NCI-H1105 (cell line): ENCODE results near the gene CCDC106.
A peak's percentile ranks its signal among the peaks of the same experiment; 100 is the strongest.

Experiments
- DNase-seq: peaks from one replicate; lab custom pipeline; 2025; lab: John Stamatoyannopoulos, UW

CCDC106 gene

DNA sequence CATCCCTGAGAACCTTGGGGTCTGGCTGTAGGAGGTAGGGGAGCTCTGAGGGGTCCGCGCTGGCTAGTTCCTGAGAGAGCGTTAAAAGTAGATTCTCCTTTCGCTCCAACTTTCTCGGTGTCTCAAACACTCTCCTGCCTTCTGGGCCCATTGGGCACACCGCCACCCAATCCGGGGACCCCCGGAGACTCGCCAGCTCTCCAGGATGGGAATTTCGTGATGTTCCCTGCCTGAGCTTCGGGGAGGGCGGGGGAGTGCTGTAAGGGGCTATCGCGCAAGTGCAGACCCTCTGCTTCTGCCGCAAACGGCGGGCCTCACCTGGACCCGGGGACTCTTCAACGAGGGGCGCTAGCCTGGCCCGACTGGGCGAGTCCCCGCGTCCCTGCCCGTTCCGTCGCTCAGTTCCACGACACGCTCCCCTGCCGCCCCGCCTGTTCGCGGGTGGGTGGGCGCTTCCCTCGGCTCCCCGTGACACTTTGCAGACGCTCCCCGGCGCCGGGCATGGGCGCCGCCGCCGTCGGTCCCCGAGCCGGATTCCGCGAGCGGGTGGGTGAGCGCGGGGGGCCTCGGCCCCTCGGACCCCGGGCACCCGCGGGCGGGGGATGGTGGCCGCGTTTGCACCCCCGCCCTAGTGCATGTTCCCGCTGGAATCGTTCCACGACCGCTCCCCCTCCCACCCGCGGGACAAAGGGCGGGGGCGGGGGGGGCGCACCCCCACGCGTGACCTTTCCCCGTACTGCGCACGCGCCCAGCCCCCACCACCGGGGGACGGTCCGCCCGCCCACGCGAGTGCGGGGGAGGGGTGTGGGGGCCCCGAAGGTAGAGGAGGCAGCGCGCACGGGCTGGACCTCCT lies at the start of gene CCDC106:
Gene CCDC106 (plus strand): TSS at position 481 of the 853 bp plus-strand sequence. CDS start 835 bp downstream, outside the sequence.
- peak; percentile 82 for DNase-seq

DNA sequence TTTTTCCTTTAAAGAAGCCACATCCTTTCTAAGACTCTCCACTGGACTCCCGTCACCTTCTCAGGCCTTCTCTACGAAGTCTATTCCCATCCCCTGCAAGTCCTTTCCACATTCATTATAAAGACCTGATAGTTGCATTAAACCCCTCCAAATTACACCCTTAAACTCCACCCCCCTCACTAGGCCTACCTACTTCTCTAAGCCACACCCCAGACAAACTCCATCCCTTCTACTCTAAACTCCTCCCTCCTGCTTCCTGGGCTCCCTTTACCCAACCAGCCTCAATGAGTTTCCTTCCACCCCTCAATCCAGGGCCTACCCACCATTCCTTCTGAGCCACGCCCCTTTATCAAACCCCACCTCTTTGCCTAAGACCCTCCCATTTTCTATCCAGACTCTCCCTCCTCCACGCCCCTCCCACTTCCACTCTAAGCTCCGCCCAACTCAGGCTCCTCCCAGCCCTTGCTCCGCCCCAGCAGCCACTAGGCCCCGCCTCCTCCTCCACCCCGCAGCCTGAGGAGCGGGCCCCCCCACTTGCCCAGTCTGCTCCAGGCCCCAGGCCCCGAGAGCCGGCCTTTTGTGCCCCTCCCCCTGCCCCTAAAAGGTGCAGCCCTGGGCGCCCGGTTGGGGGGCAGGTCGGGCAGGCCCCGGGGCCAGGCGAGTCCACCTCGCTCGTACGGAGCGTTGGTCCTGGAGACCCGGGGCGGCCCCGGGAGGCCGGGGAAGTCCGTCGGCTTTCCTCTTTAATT lies 49.1 kb upstream of the CCDC106 start:
- peak; percentile 85 for DNase-seq

DNA sequence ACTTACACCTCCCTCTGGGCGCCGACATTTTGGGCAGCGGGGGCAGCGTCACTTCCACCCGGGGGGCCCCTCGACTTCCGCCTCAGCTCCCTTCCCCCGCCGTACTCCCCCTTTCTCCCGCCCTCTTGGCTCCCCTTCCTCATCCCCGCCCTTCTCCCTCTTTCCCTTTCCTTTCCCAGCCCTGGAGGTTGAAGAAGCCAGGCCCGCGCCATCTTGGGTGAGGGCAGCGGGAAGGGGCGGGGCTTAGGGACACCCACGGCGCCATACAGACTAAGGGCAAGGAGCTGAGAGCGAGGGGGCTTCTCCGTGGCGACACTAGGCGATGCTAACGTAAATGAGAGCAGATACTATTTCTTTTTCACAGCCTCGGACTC lies 48.6 kb upstream of the CCDC106 start, which contains the start of gene FIZ1:
Gene FIZ1 (minus strand): TSS at position 50 of the 374 bp plus-strand sequence. CDS start 1,652 bp downstream, outside the sequence.
- DNase-seq = peak; percentile 100

DNA sequence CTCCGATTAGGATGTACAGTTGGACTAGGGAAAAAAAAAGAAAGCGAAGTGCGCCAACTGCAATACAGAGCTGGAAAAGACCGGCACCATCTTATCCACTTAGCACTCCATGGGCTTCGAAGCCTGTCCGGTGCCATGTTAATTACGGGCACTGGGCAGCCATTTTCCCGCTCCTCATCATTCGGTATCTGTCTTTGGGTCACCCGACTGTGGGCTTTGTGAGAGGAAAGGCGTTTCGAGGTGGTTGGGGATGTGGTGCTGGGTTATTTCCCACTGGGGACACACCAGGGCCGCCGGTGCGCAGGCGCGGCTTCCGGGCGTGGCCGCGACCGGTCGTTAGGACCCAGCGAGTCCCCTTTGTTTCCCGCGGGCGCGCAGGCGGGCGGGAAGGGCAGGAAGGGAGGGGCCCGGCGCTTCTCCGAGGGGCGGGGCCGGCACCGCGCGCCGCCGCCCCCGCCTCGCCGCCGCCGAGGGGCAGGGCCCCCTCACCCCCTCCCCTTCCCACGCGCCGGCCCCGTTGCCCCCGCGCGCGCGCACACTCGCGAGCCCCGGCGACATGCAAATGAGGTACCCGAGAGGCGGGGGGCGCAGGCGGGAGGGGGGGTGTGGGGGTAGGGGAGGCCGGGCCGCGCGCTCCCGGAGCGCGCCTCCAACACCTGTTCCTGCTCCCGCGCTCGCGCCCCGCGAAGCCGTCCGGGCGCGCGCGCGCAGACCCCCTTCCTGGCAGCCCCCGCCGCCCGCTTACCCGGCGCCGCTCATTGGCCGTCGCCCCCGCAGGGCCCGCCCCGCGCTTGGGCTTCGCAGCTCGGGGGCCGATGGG lies 48.0 kb upstream of the CCDC106 start, which contains the start of gene ZNF524:
Gene ZNF524 (plus strand): TSS at position 447 of the 820 bp plus-strand sequence. CDS start 1,825 bp downstream, outside the sequence.
- peak; percentile 98 for DNase-seq

DNA sequence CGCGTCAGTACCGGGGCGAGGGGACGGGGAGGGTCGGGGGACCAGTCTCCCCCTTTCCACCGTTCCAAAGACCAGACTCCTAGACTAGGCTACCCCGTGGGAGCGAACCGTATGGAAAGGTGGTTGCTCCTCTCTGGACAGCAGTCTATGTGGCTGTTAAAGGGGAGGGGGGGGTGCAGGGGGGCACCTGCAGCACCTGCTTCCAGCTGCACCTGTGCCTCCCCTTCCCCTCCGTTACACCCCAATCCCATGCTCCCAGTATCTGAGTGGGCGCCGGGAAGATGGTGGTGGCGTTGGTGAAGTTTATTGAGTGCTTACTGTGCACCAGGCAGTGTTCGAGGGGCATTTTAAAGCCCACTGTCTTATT lies 47.4 kb upstream of the CCDC106 start:
- no peak for DNase-seq

DNA sequence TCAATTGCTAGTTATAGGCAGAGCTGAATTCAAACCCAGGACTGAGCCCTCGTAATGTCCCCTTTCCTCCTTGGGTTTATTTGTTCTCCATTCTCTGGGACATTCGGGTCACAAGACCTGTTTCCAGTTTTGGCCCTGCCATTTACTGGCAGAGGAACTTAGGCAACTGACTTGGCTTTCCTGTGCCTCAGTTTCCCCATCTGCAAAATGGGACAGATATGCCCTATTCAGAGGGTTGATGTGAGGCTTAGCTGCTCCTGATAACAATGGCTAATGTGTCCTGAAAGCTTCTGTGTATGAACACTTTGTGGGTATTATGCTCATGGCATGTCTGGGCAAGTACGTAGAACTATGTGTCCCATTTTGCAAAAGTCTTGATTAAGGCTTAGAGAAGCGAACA lies 46.9 kb upstream of the CCDC106 start:
- DNase-seq = no peak

DNA sequence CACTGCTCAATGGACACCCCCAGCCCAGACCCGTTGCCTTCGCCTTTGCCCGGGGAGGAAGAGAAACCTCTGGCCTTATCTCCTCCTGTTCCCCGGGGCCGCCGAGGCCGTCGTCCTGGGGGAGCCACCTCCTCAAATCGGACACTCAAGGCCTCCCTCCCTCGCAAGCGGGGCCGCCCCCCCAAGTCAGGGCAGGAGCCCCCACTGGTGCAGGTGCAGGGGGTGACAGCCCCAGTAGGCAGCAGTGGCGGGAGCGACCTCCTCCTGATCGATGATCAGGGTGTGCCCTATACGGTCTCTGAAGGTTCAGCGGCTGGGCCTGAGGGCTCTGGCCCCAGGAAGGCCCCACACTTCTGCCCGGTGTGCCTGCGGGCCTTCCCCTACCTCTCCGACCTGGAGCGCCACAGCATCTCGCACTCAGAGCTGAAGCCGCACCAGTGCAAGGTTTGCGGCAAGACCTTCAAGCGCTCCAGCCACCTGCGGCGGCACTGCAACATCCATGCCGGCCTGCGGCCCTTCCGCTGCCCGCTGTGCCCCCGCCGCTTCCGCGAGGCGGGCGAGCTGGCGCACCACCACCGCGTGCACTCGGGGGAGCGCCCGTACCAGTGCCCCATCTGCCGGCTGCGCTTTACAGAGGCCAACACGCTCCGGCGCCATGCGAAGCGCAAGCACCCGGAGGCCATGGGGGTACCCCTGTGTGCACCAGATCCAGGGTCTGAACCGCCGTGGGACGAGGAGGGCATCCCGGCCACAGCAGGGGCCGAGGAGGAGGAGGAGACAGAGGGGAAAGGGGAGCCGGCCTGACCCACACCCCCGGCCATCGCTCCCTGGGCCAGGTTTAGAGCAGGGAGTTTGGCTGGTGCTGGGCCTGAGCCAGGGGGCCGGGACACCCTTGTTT lies 45.7 kb upstream of the CCDC106 start:
- DNase-seq = no peak

DNA sequence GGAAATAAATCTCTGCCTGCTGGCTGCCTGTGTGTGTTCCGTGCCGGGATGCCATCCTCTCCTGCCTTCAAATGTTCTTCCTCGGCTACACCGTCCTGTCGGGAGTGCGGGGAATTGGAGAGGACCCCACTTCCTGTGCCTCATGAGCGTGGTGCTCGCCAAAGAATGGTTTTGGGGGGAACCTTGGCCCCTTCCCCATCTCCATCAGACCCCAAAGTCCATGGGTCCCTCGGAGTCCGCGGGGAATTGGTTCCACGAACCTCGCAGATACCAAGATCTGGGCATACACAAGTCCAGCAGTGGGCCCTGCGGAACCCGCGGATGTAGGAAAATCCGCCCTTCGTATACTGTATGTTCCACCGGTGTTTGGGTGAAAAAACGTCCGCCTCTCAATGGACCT lies 44.9 kb upstream of the CCDC106 start:
- no peak for DNase-seq

DNA sequence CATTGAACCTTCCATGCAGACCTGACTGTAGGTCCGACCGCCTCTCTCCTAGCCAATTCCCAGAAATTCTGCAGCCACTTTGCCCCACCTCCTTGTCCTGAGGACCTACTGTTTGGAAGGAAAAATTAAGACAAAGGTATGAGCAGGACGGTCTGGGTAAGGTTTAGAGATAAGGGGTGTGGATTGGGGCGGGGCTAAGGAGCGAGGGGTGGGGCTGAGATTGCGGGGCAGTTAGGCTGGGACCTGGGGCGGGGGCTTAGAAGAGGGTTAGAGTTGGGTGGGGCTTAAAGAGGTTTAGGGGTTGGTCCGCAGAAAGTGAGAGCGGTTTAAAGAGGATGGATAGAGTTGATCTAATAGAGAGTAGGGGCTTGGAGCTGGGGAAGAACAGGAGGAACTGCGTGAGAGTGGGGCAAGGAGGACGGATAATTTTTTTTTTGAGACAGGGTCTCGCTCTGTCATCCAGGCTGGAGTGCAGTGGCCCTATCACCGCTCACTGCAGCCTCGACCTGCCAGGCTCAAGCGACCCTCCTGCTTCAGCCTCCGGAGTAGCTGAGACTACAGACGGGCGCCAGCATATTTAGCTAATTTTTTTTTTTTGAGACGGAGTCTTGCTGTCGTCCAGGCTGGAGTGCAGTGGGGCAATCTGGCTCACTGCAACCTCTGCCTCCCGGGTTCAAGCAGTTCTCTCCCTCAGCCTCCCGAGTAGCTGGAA lies 44.3 kb upstream of the CCDC106 start:
- DNase-seq = no peak

DNA sequence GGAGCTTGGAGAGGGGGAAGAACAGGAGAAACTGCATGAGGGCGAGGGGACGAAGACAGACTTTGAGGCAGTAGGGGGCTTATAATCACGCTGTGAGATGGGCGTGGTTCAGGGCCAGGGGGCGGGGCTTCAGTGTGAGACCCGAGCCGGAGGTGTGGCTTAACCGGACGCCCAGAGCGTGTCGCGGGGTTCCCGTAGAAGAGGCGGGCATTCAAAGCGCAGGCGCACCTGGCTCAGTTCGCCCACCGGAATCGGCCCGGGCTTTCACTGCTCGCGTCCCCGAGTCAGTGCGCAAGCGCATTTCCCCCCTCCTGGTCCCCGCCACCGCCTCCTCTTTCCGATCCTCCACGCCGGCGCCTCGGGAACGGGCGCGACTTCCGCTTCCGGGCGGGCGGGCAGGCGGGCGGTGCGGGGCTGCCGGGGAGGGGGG lies 42.8 kb upstream of the CCDC106 start:
- DNase-seq = peak; percentile 99

DNA sequence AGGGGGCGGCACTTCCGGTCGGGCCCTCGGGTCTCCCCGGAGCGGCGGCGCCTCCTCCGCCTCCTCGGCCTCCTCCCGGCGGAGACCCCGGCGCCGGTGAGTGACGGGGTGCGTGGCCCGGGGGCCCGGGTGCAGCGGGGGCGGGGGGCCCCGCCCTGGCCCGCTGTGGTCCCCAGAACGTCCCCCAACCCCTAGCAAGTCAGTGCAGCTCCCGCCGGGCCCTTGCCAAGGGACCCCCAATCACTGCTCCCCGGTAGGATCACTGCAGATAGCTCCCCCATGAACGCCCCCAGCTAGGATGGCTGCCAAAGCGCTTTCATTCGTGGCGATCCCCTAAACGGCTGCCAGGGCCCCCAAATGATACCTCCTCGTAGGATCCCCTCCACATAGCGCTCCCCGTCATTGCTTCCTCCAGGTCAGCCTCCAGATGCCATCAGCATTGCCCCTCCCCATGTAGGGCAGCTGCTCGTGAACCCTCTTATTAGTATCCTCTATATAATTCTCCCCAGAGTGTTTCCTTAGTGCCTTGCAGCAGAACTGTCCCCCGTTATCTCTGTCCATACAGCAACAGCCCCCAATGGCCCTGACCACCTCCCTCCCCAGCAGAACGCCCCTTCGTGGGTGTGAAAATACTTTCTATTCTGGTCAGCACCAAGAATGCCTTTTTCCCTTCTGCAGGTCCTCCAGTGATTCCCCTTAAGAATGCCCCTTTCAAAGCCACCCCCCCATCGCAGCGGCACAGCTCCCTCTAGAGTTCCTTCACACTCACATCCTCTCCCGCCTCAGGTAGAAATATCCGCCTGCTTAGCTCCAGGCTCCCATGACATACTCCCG lies 42.2 kb upstream of the CCDC106 start, which contains the start of gene ZNF865:
Gene ZNF865 (plus strand): TSS at position 11 of the 834 bp plus-strand sequence. CDS start 7,972 bp downstream, outside the sequence.
- peak; percentile 42 for DNase-seq

DNA sequence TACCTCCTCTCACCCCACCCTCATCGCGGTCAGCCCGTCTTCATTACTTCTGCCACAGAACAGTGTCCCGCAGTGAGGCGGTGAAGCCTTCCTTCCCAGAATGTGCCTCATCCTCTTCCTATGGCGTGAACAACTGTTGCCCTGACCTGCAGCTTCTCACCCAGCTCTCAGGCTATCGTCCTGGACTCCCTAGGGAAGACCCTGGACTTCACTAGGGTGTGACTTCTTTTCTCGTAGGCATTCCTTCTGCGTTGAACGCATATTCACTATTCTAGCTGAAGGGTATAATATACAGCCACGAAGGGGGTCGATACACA lies 41.6 kb upstream of the CCDC106 start:
- no peak for DNase-seq

DNA sequence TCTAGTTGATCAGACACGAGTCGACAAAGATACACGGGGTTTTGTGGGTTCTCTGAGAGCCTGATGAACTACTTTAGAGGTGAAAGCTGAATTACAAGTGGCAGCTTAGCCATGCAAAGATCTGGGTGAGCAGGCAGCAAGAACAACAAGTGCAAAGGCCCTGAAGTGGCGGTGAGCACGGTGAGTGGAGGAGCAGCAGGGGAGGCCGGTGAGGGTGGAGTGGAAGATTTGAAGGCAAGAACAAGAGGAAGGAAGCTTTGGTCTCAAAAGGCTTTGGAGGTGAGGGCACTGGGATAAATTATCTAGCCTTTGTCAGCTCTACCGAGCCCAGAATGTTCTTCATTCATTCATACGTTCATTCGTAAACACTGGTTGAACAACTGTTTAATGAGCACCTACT lies 41.2 kb upstream of the CCDC106 start:
- DNase-seq = no peak

DNA sequence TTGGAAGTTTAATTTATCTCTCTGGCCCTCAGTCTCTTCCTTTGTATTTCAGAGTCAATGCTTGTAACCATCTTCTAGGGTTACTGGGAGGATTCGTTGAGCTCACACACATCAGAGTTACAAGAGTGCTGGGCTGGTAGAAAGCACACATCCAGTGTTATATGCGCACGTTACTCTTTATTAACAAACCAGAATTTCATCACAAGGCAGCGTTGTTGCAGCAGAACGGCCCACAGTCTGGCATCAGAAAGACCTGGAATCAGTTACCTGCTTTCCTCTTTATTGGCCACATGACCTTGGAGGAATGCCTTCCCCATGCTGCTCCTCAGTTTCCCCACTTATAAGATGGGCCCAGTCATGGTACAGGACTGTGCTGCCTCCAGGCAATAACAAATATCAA lies 38.7 kb upstream of the CCDC106 start:
- no peak for DNase-seq

DNA sequence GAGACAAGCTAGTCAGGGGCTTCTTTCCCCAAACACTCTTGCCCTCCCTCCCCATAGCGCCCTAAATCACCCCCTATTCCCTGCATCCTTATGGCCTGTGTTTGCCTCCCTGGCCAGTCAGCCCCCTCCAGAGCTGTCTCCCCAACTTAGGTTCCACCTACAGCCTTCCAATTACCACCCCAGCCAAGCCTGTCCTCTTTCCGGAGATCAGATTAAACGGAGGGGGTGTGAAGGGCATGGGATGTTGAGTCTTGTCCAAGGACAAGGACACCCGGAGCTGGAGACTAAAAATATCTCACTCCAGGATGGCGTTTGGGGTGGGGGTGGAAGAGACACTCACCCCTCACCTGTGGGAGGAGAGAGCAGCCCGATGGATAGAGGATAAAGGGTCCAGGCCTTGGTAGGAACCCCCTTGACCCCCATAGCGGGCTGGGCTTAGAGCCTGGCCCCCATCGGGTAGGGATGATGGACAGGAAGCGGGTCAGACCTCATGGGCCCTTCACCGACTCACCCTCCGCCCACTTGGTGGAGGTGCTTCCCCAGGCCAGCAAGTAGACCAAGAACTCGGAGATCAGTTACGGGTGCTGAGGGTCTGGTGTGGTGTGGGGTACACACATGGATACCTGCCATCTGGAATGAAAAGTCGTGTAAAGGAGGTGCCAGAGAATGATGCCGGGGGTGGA lies 36.6 kb upstream of the CCDC106 start:
- DNase-seq = no peak

DNA sequence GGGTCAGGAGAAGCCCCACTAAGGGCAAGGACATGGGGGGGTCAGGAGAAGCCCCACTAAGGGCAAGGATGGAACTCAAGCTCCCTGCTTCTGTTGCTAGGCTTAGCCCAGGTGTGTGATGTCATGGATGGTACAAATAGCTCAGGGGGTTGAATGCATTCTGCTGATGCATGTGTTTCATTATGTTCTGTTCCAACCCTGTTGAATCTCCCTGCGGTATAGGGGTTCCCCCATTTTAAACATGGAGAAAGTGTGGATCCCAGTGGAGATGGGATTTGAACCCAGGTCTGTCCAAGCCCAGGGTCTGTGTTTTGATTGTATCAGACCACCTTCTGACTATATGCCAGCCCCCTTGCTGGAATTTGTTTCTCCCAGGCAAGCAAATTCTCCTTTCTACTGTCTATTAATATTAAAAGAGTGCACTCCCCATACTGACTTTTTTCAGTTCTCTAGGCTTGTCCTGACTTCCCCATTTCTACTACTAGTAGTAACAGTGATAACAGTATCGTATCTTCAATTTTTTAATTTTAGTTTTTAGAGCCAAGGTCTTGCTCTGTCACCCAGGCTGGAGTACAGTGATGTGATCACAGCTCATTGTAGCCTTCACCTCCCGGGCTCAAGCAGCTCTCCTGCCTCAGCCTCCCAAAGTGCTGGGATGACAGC lies 35.9 kb upstream of the CCDC106 start:
- no peak for DNase-seq

DNA sequence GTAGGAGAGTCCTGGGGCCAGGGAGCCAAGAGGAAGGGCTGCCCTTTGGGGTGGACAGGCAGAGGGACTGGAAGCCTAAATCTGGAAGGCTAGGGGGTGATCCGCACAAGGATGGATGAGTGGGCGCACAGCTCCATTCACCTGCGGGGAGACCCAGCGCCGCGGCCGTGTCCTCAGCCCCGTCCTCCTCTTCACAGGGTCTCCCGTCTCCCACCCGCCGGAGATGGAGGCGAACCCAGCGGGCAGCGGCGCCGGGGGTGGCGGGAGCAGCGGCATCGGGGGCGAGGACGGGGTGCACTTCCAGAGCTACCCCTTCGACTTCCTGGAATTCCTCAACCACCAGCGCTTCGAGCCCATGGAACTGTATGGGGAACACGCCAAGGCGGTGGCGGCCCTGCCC lies 34.6 kb upstream of the CCDC106 start:
- DNase-seq = no peak

DNA sequence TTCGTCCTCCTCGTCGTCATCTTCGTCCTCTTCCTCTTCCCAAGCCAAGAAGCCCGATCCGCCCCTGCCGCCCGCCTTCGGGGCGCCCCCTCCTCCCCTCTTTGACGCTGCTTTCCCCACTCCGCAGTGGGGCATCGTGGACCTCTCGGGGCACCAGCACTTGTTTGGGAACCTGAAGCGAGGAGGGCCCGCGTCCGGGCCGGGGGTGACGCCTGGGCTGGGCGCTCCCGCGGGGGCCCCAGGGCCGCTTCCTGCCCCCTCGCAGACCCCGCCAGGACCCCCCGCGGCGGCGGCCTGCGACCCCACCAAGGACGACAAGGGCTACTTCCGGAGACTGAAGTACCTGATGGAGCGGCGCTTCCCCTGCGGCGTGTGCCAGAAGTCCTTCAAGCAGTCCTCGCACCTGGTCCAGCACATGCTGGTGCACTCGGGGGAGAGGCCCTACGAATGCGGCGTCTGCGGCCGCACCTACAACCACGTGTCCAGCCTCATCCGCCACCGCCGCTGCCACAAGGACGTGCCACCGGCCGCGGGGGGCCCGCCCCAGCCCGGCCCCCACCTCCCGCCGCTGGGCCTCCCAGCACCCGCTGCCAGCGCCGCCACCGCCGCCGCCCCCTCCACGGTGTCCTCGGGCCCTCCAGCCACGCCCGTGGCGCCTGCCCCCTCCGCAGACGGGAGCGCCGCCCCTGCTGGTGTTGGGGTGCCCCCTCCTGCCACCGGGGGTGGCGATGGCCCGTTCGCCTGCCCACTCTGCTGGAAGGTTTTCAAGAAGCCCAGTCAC lies 33.9 kb upstream of the CCDC106 start:
- no peak for DNase-seq
